HFF-Myc (cell line): ENCODE results near the gene ANK3.

Experiments used
- DNase-seq: peaks from one replicate; pipeline ENCODE4 v3.0.0-alpha.2; 2011; ENCODE audit warnings: low read depth; ENCODE audit errors: extremely low read depth
- H3K4me3 ChIP-seq: replicated peaks from 2 replicates; pipeline ENCODE4 v1.5.1; 2011; ENCODE audit warnings: low read depth, mild to moderate bottlenecking, control low read depth, low read length
- CTCF ChIP-seq: IDR thresholded peaks from 2 replicates; pipeline ENCODE4 v1.5.1; 2012; ENCODE audit warnings: mild to moderate bottlenecking, low read depth, low read length, control low read depth; ENCODE audit errors: missing control alignments

Gene ANK3

GRCh38 chr10:60086421-60086820 is 303.3 kb downstream of the ANK3 start:
- TF ChIP-seq CTCF: no peak
- DNase-seq: no peak
- no peak overlapping the region for H3K4me3 ChIP-seq

DNA sequence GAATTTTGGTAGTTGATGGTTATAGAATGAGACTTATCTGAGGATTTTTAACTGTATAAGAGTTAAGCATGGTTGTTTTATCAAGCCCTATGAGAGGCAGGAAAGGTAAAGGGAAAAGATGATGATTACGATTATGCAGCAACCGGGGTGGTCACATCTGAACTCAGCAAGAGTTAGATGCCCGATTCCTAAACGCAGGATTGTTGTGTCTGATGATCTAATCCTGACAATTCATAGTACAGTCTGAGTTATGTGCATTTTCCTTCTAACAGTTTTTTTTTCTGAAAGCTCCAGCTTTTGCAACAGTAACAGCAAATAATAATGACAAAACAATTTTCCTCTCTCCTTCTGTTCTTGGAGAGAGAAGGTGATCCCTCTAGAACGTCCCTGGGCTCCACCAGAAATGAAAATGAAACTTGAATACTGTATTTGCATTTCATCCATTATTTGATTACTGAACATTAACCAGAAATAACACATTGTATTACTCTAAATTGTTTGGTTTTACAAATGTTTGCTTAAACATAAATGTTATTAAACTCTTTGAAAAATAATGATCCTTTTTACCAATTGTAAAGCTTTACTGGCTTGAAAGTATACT is 306.8 kb downstream of the ANK3 start:
- no peak for DNase-seq
- no peak for TF ChIP-seq CTCF
- H3K4me3 ChIP-seq: no peak overlapping the region

DNA sequence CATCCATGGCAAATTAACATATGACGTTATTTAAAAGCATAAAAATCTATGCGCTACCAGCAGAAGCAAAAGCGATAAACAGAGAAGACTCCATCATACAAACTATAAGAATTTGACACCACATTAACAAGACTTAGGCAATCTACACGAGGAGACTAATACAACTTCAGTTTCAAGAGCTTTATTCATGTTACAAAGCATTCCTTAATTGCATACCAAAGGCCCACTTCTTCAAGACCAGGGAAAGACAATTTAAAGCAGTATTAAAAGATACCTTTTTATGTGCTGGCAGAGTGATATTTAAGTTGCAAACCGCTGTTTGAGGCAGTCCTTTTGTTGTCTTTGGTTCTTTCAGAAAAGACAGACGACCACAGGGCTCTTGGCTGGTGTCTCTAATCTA is 307.3 kb downstream of the ANK3 start:
- H3K4me3 ChIP-seq: no peak overlapping the region
- TF ChIP-seq CTCF: no peak
- DNase-seq: no peak

DNA sequence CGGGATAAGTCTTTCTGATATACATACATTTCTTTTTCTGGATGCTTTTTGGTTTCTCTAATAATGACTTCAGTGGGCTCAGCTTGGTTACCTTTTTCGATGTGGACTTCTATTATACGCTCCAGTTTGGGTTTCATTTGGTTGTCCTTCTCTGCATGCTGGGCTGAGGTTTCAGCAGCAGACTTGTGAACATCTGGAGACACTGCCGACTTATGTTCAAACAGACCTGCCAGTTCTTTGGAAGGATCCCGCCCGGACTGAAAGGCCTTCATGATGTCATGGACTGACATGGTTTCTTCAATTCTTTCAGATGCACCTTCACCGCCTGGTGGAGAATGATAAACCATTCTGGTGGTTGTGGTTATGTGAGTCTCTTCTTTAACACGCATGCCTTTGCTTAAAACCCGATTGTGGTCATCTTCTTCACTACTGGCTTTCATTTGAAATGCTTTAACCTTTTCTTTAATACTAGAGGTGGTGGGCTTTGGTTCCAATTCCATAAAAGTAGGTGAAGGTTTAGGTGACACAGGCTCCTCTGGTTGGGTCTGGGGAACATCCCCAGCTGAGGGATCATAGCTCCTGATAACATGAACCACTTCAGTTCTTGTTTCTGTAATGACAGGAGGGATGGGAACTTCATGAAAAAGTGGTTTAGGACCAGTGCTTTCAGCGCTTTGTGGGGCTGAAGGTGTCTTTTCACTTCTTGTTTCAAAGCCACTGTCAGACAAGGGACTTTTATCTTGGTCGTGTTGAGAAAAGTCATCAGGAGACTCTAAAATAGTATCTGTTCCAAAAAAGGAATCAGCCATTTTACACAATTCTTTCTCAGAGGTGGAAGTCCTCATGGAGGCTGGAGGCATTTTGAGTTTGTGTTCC is 315.7 kb downstream of the ANK3 start:
- no peak for DNase-seq
- H3K4me3 ChIP-seq: no peak overlapping the region
- no peak for TF ChIP-seq CTCF

DNA sequence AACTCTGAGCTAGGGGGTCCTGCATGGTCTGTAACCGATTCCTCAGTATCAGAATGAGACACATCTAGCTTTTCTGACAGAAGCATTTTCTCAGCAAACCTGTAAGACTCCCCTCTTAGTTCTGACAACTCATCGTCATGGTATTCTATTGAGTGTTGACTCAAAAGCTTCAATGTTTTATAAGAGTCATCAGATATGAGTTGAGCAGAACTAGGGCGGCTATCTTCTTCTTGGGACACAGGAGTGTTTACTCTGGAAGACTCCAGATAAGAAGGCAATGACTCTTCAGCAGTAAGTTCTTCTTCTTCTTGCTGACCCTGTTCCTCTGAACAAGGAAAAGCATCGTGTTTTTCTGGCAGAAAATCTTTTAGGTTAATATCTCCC is 316.3 kb downstream of the ANK3 start:
- TF ChIP-seq CTCF: no peak
- DNase-seq: no peak
- H3K4me3 ChIP-seq: no peak overlapping the region

DNA sequence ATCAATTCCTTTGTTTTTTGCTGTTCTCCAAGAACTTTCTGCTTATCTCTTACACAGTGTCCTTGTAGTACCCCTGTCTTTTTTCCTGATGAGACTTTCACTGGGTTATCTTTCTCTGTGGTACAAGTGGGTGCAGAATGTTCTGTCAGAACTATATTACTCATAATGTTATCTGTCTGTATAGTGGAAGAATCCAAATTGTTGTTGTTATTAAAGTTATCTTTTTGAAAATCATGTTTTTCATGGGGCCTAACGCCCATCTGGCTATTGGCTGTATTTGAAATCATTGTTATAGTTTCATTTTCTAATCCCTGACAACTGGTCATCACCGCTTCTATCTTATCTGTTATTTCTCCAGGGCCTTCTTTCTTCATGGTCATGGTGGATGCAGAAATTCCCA is 320.4 kb downstream of the ANK3 start:
- H3K4me3 ChIP-seq: no peak overlapping the region
- no peak for TF ChIP-seq CTCF
- no peak for DNase-seq
